Measurements from ENCODE around the gene RAB38. TPM values are rescaled to one million over a fixed set of nuclear protein-coding genes. Genes with fewer than 3 reads are reported as not detected.

RAB38 gene
- total and polyA plus RNA-seq, 9 donors: 0.91 to 4.3 (median 2.4) TPM

DNA sequence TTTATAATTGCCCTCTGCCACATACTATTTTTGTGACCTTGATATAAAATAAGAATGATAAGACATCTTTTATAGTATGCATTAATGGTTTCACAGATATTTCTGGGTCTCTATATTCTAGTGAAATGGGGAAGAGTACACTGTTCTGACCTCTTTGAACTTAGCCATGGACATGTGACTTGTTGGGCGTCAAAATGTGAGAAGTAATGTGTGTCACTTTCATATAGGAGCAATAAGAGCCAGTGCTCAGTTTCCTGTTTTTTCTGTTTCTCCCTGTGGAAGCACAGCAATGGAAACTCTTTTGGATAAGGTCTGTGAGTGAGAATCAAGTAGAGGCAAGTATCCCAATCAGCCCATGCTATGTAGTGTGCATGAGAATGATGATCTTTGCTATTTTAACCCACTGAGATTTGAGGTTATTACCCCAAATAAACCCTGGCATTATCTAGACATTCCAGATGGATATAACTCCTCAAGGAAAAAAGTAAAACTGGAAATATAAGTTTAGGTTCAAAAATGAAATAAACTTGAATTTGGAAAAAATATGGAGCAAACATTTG is 60.7 kb downstream of the RAB38 start:
- H3K4me1 ChIP-seq (ENCODE audit: insufficient read depth): no peaks in the 10 kb centered on the region
- H3K36me3 ChIP-seq: no peaks in the 10 kb centered on the region
- H3K9me3 ChIP-seq: no peaks in the 10 kb centered on the region
- 71 to 77% (median 76%) methylated on average over 1 of the region's 1 CpG for WGBS, 3 donors
- H3K27me3 ChIP-seq: no peaks in the 10 kb centered on the region
- TF ChIP-seq EP300 (IDR thresholded peaks at IDR 0.05) (no peak), POLR2A (IDR thresholded peaks at IDR 0.05) (no peak)
- TF ChIP-seq, protein P1, sequence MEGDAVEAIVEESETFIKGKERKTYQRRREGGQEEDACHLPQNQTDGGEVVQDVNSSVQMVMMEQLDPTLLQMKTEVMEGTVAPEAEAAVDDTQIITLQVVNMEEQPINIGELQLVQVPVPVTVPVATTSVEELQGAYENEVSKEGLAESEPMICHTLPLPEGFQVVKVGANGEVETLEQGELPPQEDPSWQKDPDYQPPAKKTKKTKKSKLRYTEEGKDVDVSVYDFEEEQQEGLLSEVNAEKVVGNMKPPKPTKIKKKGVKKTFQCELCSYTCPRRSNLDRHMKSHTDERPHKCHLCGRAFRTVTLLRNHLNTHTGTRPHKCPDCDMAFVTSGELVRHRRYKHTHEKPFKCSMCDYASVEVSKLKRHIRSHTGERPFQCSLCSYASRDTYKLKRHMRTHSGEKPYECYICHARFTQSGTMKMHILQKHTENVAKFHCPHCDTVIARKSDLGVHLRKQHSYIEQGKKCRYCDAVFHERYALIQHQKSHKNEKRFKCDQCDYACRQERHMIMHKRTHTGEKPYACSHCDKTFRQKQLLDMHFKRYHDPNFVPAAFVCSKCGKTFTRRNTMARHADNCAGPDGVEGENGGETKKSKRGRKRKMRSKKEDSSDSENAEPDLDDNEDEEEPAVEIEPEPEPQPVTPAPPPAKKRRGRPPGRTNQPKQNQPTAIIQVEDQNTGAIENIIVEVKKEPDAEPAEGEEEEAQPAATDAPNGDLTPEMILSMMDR (IDR thresholded peaks at IDR 0.05): no peak
- no peak overlapping the region for H3K4me3 ChIP-seq
- intact Hi-C loops (cut with DNase I): no loop called here
- no peak overlapping the region for H3K27ac ChIP-seq
- DNase-seq: no peak

DNA sequence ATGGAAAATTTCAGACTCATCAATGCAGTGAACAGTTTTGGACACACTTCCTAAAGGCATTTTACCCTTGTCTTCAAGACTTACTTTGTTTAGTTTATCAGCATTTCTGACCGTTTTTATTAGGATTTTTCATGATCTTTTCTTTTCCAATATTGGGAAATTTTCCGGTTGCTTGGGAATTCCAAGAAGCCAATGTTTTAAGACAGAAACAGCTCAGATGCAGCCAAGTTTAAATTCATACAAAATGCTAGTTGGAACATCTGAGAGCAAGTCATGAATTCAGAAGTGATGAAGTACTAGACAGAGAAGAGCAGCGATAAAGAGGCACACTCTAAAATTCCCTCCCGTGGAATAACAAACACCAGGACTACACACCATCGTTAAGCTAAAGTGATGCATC is 68.6 kb downstream of the RAB38 start:
- no peak for DNase-seq
- H3K27ac ChIP-seq: no peak overlapping the region
- H3K4me3 ChIP-seq: no peak overlapping the region
- TF ChIP-seq EP300 (IDR thresholded peaks at IDR 0.05): no peak
- TF ChIP-seq POLR2A (IDR thresholded peaks at IDR 0.05): no peak
- TF ChIP-seq, protein P1 (IDR thresholded peaks at IDR 0.05): no peak
- H3K27me3 ChIP-seq: no peaks in the 10 kb centered on the region
- 51 to 53% (median 52%) methylated on average over 5 of the region's 5 CpGs for WGBS, 3 donors
- no peaks in the 10 kb centered on the region for H3K36me3 ChIP-seq
- H3K4me1 ChIP-seq (ENCODE audit: insufficient read depth): no peaks in the 10 kb centered on the region
- intact Hi-C loops (cut with DNase I): no loop called here
- H3K9me3 ChIP-seq: no peaks in the 10 kb centered on the region

DNA sequence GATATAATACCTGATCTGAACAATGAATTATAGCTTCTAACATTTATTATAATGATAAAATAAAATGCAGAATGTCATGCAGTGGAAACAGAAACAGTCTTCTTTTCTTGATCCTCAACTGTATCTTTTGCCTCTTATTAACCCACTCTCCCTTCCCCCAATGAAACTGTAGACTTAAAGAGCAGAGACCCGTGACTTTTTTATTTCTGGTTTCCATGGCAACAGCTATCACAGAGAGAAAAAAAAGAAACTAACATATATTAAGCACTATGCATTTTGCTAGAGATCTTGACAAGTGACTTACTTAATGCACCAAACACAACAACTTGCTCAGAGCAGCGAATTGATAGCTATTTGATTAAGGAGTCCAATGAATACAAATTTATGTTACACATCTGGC is 69.3 kb downstream of the RAB38 start:
- TF ChIP-seq, protein P1 (IDR thresholded peaks at IDR 0.05): no peak
- TF ChIP-seq EP300 (IDR thresholded peaks at IDR 0.05) (no peak), POLR2A (IDR thresholded peaks at IDR 0.05) (no peak)
- DNase-seq: no peak
- Histone ChIP-seq H3K36me3 (no peaks in the 10 kb centered on the region), H3K4me3 (no peak overlapping the region), H3K27me3 (no peaks in the 10 kb centered on the region), H3K27ac (no peak overlapping the region), H3K9me3 (no peaks in the 10 kb centered on the region), H3K4me1 (ENCODE audit: insufficient read depth) (no peaks in the 10 kb centered on the region)
- intact Hi-C loops (cut with DNase I): no loop called here
- WGBS, 3 donors: 42 to 52% (median 46%) methylated on average over 2 of the region's 2 CpGs

DNA sequence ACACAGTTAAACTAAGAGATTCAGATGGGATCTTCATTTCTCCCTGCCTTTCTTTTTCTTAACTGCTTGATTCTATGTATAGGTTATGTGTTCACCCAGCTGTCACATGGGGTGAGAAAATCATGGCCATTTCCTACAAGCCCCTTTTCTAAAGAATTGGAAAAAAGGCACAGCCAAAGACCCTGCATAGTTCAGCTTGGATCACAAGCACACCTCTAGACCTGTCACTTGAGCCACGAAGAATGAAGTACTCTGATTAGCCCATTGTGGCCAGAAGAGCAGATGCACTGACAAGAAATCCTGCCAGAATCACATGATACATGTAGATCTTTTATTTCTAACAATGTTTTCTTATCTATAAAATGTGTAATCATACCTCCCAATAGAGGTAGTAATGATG is 69.7 kb downstream of the RAB38 start:
- no peak for TF ChIP-seq POLR2A (IDR thresholded peaks at IDR 0.05)
- TF ChIP-seq, protein P1 (IDR thresholded peaks at IDR 0.05): no peak
- no peak for TF ChIP-seq EP300 (IDR thresholded peaks at IDR 0.05)
- H3K9me3 ChIP-seq: no peaks in the 10 kb centered on the region
- intact Hi-C loops (cut with DNase I): no loop called here
- H3K27ac ChIP-seq: no peak overlapping the region
- no peaks in the 10 kb centered on the region for H3K4me1 ChIP-seq (ENCODE audit: insufficient read depth)
- H3K27me3 ChIP-seq: no peaks in the 10 kb centered on the region
- H3K4me3 ChIP-seq: no peak overlapping the region
- H3K36me3 ChIP-seq: no peaks in the 10 kb centered on the region
- DNase-seq: no peak
- WGBS, 3 donors: 46 to 62% (median 61%) methylated on average over 1 of the region's 1 CpG
